OCI-LY7 (cell line): ENCODE results near the gene PTPN13.

ENCODE experiments used
- CTCF ChIP-seq: fragments of 200-600 bp; sonication (generic); conservative IDR thresholded peaks from 2 replicates; pipeline ENCODE4 v1.5.1; 2014; ENCODE audit warnings: mild to moderate bottlenecking, antibody characterized with exemption, low read length, moderate library complexity, mixed read lengths
- EZH2phosphoT487 ChIP-seq: fragments of 200-600 bp; sonication (generic); IDR thresholded peaks from 2 replicates; pipeline ENCODE4 v1.6.1; 2018; ENCODE audit warnings: low read depth, borderline replicate concordance, mild to moderate bottlenecking, mixed run types, antibody characterized with exemption, low read length, moderate library complexity, mixed read lengths

- TF ChIP-seq CTCF, result no peak
- no peak for TF ChIP-seq EZH2phosphoT487
These were observed 225.4 kb downstream of the PTPN13 start for GRCh38 chr4:86819561-86819960.
